HepG2 (cell line): Measurements from ENCODE around the gene PAQR6. TPM values are rescaled to one million over a fixed set of nuclear protein-coding genes. Genes with fewer than 3 reads are reported as not detected.

Experiments used
- AHR ChIP-seq: IDR thresholded peaks from 2 replicates; pipeline ENCODE4 v1.6.1; 2018; ENCODE audit warnings: missing genetic modification reagents, missing compliant biosample characterization
- CCDC6 ChIP-seq: sonication (generic); formaldehyde crosslinking; IDR thresholded peaks from 2 replicates; pipeline ENCODE4 v1.8.1; 2022; ENCODE audit warnings: mild to moderate bottlenecking, missing genetic modification reagents, moderate library complexity
- CEBPB ChIP-seq: IDR thresholded peaks from 2 replicates; pipeline ENCODE4 v1.6.1; 2011; ENCODE audit warnings: low read depth, low read length, improper control_type of control experiment, borderline replicate concordance
- GLI4 ChIP-seq: sonication (generic); formaldehyde crosslinking; IDR thresholded peaks from 2 replicates; pipeline ENCODE4 v1.5.1; 2020; ENCODE audit warnings: missing genetic modification reagents, mild to moderate bottlenecking, moderate library complexity, borderline replicate concordance
- GZF1 ChIP-seq: sonication (generic); formaldehyde crosslinking; IDR thresholded peaks from 2 replicates; pipeline ENCODE4 v1.5.1; 2020; ENCODE audit warnings: mild to moderate bottlenecking, missing genetic modification reagents
- HMGA1 ChIP-seq: sonication (generic); formaldehyde crosslinking; conservative IDR thresholded peaks from 2 replicates; pipeline ENCODE4 v1.4.0; 2020; ENCODE audit warnings: missing genetic modification reagents
- MBNL3 ChIP-seq: fragments of 250-450 bp; sonication (Bioruptor Pico); conservative IDR thresholded peaks from 2 replicates; pipeline ENCODE4 v1.8.0; 2022; ENCODE audit warnings: mild to moderate bottlenecking, inconsistent platforms
- MED13 ChIP-seq: sonication (generic); formaldehyde crosslinking; IDR thresholded peaks from 2 replicates; pipeline ENCODE4 v1.5.0; 2020; ENCODE audit warnings: missing genetic modification reagents
- PAWR ChIP-seq: sonication (generic); formaldehyde crosslinking; IDR thresholded peaks from 2 replicates; pipeline ENCODE4 v1.4.0; 2020; ENCODE audit warnings: missing genetic modification reagents, mild to moderate bottlenecking, borderline replicate concordance
- POLR2AphosphoS5 ChIP-seq: IDR thresholded peaks from 2 replicates; pipeline ENCODE4 v1.6.1; 2012; ENCODE audit warnings: low read depth, low read length
- SMARCC2 ChIP-seq: fragments of 450-650 bp; IDR thresholded peaks from 2 replicates; pipeline ENCODE4 v1.6.1; 2017; ENCODE audit warnings: antibody characterized with exemption, mild to moderate bottlenecking
- TFAP4 ChIP-seq: sonication (generic); IDR thresholded peaks from 2 replicates; pipeline ENCODE4 v1.6.1; 2016; ENCODE audit warnings: low read depth, borderline replicate concordance
- YEATS2 ChIP-seq: sonication (generic); formaldehyde crosslinking; IDR thresholded peaks from 2 replicates; pipeline ENCODE4 v1.4.0; 2020; ENCODE audit warnings: missing genetic modification reagents, borderline replicate concordance
- ZBTB43 ChIP-seq: sonication (generic); formaldehyde crosslinking; conservative IDR thresholded peaks from 2 replicates; pipeline ENCODE4 v1.4.0; 2020; ENCODE audit warnings: missing genetic modification reagents
- ZNF205 ChIP-seq: IDR thresholded peaks from 2 replicates; pipeline ENCODE4 v1.6.1; 2018; ENCODE audit warnings: missing biosample characterization, missing genetic modification reagents
- ZNF468 ChIP-seq: sonication (generic); formaldehyde crosslinking; IDR thresholded peaks from 2 replicates; pipeline ENCODE4 v1.8.0; 2022; ENCODE audit warnings: mild to moderate bottlenecking, moderate library complexity, missing genetic modification reagents
- ZNF513 ChIP-seq: sonication (generic); formaldehyde crosslinking; conservative IDR thresholded peaks from 2 replicates; pipeline ENCODE4 v1.5.0; 2020; ENCODE audit warnings: missing genetic modification reagents
- ZNF615 ChIP-seq: sonication (generic); formaldehyde crosslinking; IDR thresholded peaks from 2 replicates; pipeline ENCODE4 v1.5.0; 2020; ENCODE audit warnings: mild to moderate bottlenecking, missing genetic modification reagents, borderline replicate concordance
- polyA plus RNA-seq, 8 experiments: library from polyadenylated mRNA; depleted of rRNA in 3 of 8; stranded (reverse) in 7 of 8; unstranded in 1 of 8; fragments of >200 nt; fragmentation: Illumina TruSeq in 4 of 8; extraction: Trizol in 4 of 8; gene quantifications; 2 replicates each; pipeline versions ENCODE4 v1.2.1 to v1.2.3, GENCODE V29; 2011 to 2016; ENCODE audit warnings: low read depth in 4 of 8, missing spikeins in 1 of 8, mixed read lengths in 1 of 8; ENCODE audit not compliant: insufficient read depth in 1 of 8
- total RNA-seq, 5 experiments: library from RNA; depleted of rRNA; stranded (reverse); fragments of >200 nt; fragmentation: Illumina TruSeq; extraction: Trizol; gene quantifications; 2 replicates each; pipeline ENCODE4 v1.2.3, GENCODE V29; 2016; ENCODE audit warnings: low read depth in 1 of 5
- TF ChIP-seq, protein P1 (sequence below): sonication (generic); formaldehyde crosslinking; IDR thresholded peaks from 2 replicates; pipeline ENCODE4 v1.4.0; 2020; ENCODE audit warnings: mild to moderate bottlenecking, missing genetic modification reagents, borderline replicate concordance
- TF ChIP-seq, protein P2 (sequence below): sonication (generic); formaldehyde crosslinking; IDR thresholded peaks from 2 replicates; pipeline ENCODE4 v1.5.0; 2020; ENCODE audit warnings: missing genetic modification reagents, mild to moderate bottlenecking, borderline replicate concordance

Gene PAQR6
- total and polyA plus RNA-seq, 2 of the 13 experiments (the other 11 are each of a cell fraction or from before 2014, with no cell fraction given) = 0.82 to 1.4 TPM

DNA sequence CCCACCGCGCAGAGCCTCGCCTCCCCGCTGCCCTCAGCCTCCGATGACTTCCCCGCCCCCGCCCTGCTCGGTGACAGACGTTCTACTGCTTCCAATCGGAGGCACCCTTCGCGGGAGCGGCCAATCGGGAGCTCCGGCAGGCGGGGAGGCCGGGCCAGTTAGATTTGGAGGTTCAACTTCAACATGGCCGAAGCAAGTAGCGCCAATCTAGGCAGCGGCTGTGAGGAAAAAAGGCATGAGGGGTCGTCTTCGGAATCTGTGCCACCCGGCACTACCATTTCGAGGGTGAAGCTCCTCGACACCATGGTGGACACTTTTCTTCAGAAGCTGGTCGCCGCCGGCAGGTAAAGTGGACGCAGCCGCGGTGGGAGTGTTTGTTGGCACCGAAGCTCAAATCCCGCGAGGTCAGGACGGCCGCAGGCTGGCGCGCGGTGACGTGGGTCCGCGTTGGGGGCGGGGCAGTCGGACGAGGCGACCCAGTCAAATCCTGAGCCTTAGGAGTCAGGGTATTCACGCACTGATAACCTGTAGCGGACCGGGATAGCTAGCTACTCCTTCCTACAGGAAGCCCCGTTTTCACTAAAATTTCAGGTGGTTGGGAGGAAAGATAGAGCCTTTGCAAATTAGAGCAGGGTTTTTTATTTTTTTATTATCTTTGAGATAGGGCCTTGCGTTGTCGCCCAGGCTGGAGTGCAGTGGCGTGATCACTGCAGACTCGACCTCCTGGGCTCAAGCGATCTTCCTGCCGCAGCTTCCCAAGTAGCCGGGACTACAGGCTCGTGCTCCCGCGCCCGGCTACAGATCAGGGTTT is 34.8 kb downstream of the PAQR6 start, which contains the start of gene PMF1 (continued):
- TF ChIP-seq, protein P1, sequence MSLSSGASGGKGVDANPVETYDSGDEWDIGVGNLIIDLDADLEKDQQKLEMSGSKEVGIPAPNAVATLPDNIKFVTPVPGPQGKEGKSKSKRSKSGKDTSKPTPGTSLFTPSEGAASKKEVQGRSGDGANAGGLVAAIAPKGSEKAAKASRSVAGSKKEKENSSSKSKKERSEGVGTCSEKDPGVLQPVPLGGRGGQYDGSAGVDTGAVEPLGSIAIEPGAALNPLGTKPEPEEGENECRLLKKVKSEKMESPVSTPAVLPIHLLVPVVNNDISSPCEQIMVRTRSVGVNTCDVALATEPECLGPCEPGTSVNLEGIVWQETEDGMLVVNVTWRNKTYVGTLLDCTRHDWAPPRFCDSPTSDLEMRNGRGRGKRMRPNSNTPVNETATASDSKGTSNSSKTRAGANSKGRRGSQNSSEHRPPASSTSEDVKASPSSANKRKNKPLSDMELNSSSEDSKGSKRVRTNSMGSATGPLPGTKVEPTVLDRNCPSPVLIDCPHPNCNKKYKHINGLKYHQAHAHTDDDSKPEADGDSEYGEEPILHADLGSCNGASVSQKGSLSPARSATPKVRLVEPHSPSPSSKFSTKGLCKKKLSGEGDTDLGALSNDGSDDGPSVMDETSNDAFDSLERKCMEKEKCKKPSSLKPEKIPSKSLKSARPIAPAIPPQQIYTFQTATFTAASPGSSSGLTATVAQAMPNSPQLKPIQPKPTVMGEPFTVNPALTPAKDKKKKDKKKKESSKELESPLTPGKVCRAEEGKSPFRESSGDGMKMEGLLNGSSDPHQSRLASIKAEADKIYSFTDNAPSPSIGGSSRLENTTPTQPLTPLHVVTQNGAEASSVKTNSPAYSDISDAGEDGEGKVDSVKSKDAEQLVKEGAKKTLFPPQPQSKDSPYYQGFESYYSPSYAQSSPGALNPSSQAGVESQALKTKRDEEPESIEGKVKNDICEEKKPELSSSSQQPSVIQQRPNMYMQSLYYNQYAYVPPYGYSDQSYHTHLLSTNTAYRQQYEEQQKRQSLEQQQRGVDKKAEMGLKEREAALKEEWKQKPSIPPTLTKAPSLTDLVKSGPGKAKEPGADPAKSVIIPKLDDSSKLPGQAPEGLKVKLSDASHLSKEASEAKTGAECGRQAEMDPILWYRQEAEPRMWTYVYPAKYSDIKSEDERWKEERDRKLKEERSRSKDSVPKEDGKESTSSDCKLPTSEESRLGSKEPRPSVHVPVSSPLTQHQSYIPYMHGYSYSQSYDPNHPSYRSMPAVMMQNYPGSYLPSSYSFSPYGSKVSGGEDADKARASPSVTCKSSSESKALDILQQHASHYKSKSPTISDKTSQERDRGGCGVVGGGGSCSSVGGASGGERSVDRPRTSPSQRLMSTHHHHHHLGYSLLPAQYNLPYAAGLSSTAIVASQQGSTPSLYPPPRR (CRISPR knock-in tag) = no peak
- TF ChIP-seq GZF1 (CRISPR knock-in tag) (no peak), ZNF468 (0 out of 2 replicates have a peak, but pooled peaks have one; percentile 63), GLI4 (CRISPR knock-in tag) (no peak), CEBPB (no peak), ZNF205 (CRISPR knock-in tag) (no peak), ZBTB43 (CRISPR knock-in tag) (0 out of 2 replicates have a peak, but pooled peaks have one; percentile 33), CCDC6 (CRISPR knock-in tag) (peak; percentile 78; the same call in 1 of the 2 replicates), ZNF513 (CRISPR knock-in tag) (0 out of 2 replicates have a peak, but pooled peaks have one; percentile 33), YEATS2 (CRISPR knock-in tag) (peak; percentile 91), PAWR (no peak), AHR (CRISPR knock-in tag) (peak; percentile 55), MED13 (no peak; the same call in 1 of the 2 replicates), TFAP4 (peak; percentile 25; the same call in 1 of the 2 replicates), POLR2AphosphoS5 (peak; percentile 81), MBNL3 (CRISPR knock-in tag) (no peak), HMGA1 (no peak), SMARCC2 (no peak), ZNF615 (CRISPR knock-in tag) (no peak)
- TF ChIP-seq, protein P2, sequence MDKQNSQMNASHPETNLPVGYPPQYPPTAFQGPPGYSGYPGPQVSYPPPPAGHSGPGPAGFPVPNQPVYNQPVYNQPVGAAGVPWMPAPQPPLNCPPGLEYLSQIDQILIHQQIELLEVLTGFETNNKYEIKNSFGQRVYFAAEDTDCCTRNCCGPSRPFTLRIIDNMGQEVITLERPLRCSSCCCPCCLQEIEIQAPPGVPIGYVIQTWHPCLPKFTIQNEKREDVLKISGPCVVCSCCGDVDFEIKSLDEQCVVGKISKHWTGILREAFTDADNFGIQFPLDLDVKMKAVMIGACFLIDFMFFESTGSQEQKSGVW (CRISPR knock-in tag) = no peak
